GM20431 (cell line): ENCODE data around the gene ITGAL.
"Not testable (repeated sequence)": the region's sequence is repeated elsewhere in the genome, so short reads cannot be mapped to it uniquely, and the experiment has no call there.

ENCODE experiments used
- in situ Hi-C: fragments of 300-500 bp; cut with MseI, MboI; formaldehyde crosslinking; loops from one replicate; pipeline ENCODE4 v1.15.0; 2020; ENCODE audit warnings: low sequenced_read_pairs; ENCODE audit not compliant: unreplicated experiment

Gene ITGAL

GRCh38 chr16:30536391-30537024 is 64.0 kb downstream of the ITGAL start:
- in situ Hi-C loops = not testable (repeated sequence)

GRCh38 chr16:30539000-30539964 is 66.7 kb downstream of the ITGAL start:
- in situ Hi-C loops = no loop called here

- in situ Hi-C loops = not testable (repeated sequence)
These were observed 67.5 kb downstream of the ITGAL start for GRCh38 chr16:30539986-30540526.

- in situ Hi-C loops = not testable (repeated sequence)
These were observed 68.4 kb downstream of the ITGAL start for GRCh38 chr16:30540916-30541464.

GRCh38 chr16:30541502-30542329 is 69.2 kb downstream of the ITGAL start:
- in situ Hi-C loops = no loop called here

- in situ Hi-C loops = no loop called here
These were observed 70.5 kb downstream of the ITGAL start for GRCh38 chr16:30543067-30543466.

- in situ Hi-C loops = no loop called here
These were observed 73.6 kb downstream of the ITGAL start for GRCh38 chr16:30546115-30546514.

- in situ Hi-C loops = no loop called here
These were observed 76.1 kb downstream of the ITGAL start for GRCh38 chr16:30548416-30549253.

GRCh38 chr16:30551781-30552180 is 79.2 kb downstream of the ITGAL start:
- in situ Hi-C loops = no loop called here

GRCh38 chr16:30552956-30553355 is 80.4 kb downstream of the ITGAL start:
- in situ Hi-C loops = no loop called here

- in situ Hi-C loops = no loop called here
These were observed 80.9 kb downstream of the ITGAL start for GRCh38 chr16:30553393-30553899.

- in situ Hi-C loops = no loop called here
These were observed 82.2 kb downstream of the ITGAL start for GRCh38 chr16:30554557-30555314.

GRCh38 chr16:30555315-30556124 is 83.0 kb downstream of the ITGAL start:
- in situ Hi-C loops = no loop called here

- in situ Hi-C loops = no loop called here
These were observed 83.6 kb downstream of the ITGAL start for GRCh38 chr16:30556125-30556473.

GRCh38 chr16:30557707-30557956 is 85.1 kb downstream of the ITGAL start:
- in situ Hi-C loops = no loop called here

GRCh38 chr16:30557957-30558788 is 85.6 kb downstream of the ITGAL start, which contains the start of gene ZNF764:
Gene ZNF764, minus strand, starts transcription at chr16:30558374. Its CDS starts 192 bp downstream, at chr16:30558182.
- in situ Hi-C loops = no loop called here
